ENCODE results near the gene GNAS. TPM values are rescaled to one million over a fixed set of nuclear protein-coding genes. Genes with fewer than 3 reads are reported as not detected.

Gene GNAS
- total RNA-seq, 6 experiments from 2014 or later = 254 to 400 (median 287) TPM

DNA sequence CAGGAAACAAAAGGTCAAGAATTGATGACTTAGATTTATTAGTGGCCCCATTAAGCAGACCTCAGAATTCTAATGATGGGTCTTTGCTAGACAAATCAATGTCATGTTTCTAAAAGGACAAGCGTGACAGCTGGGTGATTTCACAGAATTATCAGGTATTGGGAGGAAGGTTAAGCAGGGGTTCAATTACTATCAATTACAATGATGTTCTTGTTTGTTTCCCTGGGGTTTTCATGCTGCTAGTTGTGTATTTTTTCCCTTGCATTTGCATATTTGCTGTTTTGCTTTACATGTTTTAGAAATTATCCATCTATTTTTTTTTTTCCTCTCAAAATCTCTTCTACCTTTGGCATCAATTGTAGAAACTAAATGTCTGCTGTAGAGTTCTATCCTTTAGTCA is 27.9 kb downstream of the GNAS start:
- Histone ChIP-seq H3K27ac (no peak overlapping the region), H3K36me3 (no peaks in the 10 kb centered on the region), H3K9me3 (no peaks in the 10 kb centered on the region), H3K4me1 (no peaks in the 10 kb centered on the region), H3K27me3 (no peaks in the 10 kb centered on the region), H3K4me3 (no peak overlapping the region)
- ATAC-seq (no peak), DNase-seq (no peak)
- no peak for TF ChIP-seq POLR2A (IDR thresholded peaks at IDR 0.05)
- TF ChIP-seq, protein P1, sequence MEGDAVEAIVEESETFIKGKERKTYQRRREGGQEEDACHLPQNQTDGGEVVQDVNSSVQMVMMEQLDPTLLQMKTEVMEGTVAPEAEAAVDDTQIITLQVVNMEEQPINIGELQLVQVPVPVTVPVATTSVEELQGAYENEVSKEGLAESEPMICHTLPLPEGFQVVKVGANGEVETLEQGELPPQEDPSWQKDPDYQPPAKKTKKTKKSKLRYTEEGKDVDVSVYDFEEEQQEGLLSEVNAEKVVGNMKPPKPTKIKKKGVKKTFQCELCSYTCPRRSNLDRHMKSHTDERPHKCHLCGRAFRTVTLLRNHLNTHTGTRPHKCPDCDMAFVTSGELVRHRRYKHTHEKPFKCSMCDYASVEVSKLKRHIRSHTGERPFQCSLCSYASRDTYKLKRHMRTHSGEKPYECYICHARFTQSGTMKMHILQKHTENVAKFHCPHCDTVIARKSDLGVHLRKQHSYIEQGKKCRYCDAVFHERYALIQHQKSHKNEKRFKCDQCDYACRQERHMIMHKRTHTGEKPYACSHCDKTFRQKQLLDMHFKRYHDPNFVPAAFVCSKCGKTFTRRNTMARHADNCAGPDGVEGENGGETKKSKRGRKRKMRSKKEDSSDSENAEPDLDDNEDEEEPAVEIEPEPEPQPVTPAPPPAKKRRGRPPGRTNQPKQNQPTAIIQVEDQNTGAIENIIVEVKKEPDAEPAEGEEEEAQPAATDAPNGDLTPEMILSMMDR (IDR thresholded peaks at IDR 0.05) = no peak
- intact Hi-C loops (cut with DNase I) = loop anchor here in 1 of 2 donors (10.0 kb wide), 1 partner anchor 164 kb away; the partner anchor contains the start of gene PRELID3B
- 67% methylated on average over 1 of the region's 1 CpG for WGBS (ENCODE audit: insufficient coverage, low coverage, low lambda C conversion rate, missing lambda C conversion rate)

DNA sequence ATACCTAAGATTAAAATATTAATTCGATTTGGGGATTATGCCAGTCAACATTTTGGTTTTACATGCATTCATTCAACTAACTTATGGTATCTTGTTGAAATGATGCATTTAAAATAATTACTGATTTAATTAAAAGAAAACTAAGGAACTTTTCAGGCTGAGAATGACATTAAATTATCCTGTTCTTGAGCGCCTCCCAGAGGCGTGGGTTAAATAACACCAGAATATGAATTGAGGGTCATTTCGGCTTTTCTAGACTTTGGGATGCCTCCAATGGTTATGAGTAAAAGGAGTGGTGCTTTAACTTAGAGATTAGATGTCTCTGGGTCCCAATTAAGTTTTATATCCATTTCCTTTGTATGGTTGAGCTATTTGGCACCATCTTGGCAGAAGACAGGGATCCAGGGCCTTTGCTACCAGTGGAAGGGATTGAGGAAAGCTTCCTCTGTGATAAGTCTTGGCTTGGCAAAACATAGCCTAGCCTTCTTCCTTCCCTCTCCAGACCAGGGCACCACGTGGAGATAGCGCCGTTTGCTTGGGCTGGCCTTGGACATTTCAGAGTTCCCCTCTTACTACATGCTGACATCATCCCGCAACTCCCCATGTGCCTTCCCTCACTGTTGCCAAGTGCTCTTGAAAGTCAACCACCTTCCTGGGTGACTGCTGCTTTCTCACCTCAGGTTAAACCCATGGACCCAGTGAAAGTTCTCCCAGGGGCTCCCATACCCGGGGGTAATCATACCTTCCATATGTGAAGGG is 28.7 kb downstream of the GNAS start:
- no peak for ATAC-seq
- Histone ChIP-seq H3K27ac (no peak overlapping the region), H3K4me3 (no peak overlapping the region), H3K4me1 (no peaks in the 10 kb centered on the region), H3K36me3 (no peaks in the 10 kb centered on the region), H3K9me3 (no peaks in the 10 kb centered on the region), H3K27me3 (no peaks in the 10 kb centered on the region)
- 68% methylated on average over 5 of the region's 9 CpGs for WGBS (ENCODE audit: insufficient coverage, low coverage, low lambda C conversion rate, missing lambda C conversion rate)
- intact Hi-C loops (cut with DNase I) = loop anchor here in 1 of 2 donors (10.0 kb wide), 1 partner anchor 164 kb away; the partner anchor contains the start of gene PRELID3B
- TF ChIP-seq POLR2A (IDR thresholded peaks at IDR 0.05) = no peak
- TF ChIP-seq, protein P1 (IDR thresholded peaks at IDR 0.05) = no peak
- no peak for DNase-seq

DNA sequence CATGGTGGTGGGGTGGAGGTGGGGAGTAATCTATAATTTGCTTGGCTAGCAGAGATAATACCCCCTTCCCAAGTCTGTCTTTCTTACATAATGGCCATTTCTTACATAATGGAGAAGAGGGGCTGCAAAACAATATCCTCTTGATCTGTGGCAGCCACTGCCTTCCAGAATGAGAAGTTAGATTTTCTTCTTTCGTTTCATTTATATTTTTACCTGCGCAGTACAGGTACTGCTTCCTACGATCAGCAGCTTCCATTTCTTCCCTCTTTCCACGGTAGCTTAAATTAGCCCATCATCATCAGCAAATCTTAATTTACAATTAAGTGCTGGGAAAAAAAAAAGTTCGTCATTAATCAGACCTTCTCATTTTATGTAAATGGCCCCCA is 30.2 kb downstream of the GNAS start:
- intact Hi-C loops (cut with DNase I) = loop anchor here in 1 of 2 donors (10.0 kb wide), 1 partner anchor 162 kb away; the partner anchor contains the start of gene PRELID3B
- TF ChIP-seq POLR2A (IDR thresholded peaks at IDR 0.05) = no peak
- TF ChIP-seq, protein P1 (IDR thresholded peaks at IDR 0.05) = no peak
- ATAC-seq (no peak), DNase-seq (no peak)
- Histone ChIP-seq H3K9me3 (no peaks in the 10 kb centered on the region), H3K36me3 (no peaks in the 10 kb centered on the region), H3K27ac (no peak overlapping the region), H3K4me3 (no peak overlapping the region), H3K4me1 (no peaks in the 10 kb centered on the region), H3K27me3 (no peaks in the 10 kb centered on the region)
- WGBS (ENCODE audit: insufficient coverage, low coverage, low lambda C conversion rate, missing lambda C conversion rate) = 76% methylated on average over 5 of the region's 5 CpGs

DNA sequence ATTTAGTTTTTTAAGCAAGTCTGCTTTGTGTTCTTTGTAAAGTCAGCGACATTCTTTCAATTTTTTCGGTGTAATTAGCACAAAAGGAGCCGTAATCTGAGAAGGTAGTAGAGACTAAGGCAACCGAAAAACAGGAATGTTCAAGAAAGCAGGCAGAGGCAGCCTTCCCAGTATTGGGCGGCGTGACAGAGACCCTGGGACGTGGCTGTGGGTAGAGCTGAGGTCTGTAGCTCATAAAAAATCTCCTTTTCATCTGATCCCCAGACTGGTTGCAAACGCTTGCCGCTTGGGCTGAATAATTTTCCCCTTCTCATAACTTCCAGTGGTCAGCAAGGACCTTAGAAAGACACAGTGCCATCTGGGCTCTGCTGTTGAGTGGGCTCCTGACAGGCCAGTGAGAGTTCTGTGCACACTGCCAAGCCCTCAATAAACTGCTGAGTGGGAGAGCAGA is 30.8 kb downstream of the GNAS start:
- Histone ChIP-seq H3K4me3 (no peak overlapping the region), H3K36me3 (no peaks in the 10 kb centered on the region), H3K4me1 (no peaks in the 10 kb centered on the region), H3K27ac (no peak overlapping the region), H3K27me3 (no peaks in the 10 kb centered on the region), H3K9me3 (no peaks in the 10 kb centered on the region)
- WGBS (ENCODE audit: insufficient coverage, low coverage, low lambda C conversion rate, missing lambda C conversion rate) = 70% methylated on average over 9 of the region's 9 CpGs
- intact Hi-C loops (cut with DNase I) = loop anchor here in 1 of 2 donors (10.0 kb wide), 1 partner anchor 162 kb away; the partner anchor contains the start of gene PRELID3B
- no peak for DNase-seq
- TF ChIP-seq, protein P1 (IDR thresholded peaks at IDR 0.05) = no peak
- no peak for TF ChIP-seq POLR2A (IDR thresholded peaks at IDR 0.05)
- no peak for ATAC-seq

Measured in right lobe of liver (tissue), 6 donors.